Fibroblast of villous mesenchyme (primary cell): ENCODE results near the gene STXBP4. TPM values are rescaled to one million over a fixed set of nuclear protein-coding genes. Genes with fewer than 3 reads are reported as not detected.

Experiments
- DNase-seq: peaks from one replicate; pipeline ENCODE4 v3.0.0-alpha.2; 2010; ENCODE audit warnings: low read depth
- H3K4me3 ChIP-seq: 2 replicates; pipeline ENCODE4 v1.5.1; 2011; ENCODE audit warnings: low read depth, mild to moderate bottlenecking, low read length
- total RNA-seq: library from RNA; depleted of rRNA; stranded (reverse); fragments of >200 nt; gene quantifications from 2 replicates; pipeline ENCODE4 v1.2.3, GENCODE V29; 2012
- TF ChIP-seq, protein P1 (sequence below): IDR thresholded peaks from 2 replicates; pipeline ENCODE4 v1.5.1; 2012; ENCODE audit warnings: low read depth, mild to moderate bottlenecking, low read length; ENCODE audit not compliant: insufficient read depth

STXBP4 gene
- total RNA-seq, 1 donor = 16.8 TPM

GRCh38 chr17:55093353-55093752 is 124.8 kb downstream of the STXBP4 start:
- H3K4me3 ChIP-seq = no peak overlapping the region
- TF ChIP-seq, protein P1, sequence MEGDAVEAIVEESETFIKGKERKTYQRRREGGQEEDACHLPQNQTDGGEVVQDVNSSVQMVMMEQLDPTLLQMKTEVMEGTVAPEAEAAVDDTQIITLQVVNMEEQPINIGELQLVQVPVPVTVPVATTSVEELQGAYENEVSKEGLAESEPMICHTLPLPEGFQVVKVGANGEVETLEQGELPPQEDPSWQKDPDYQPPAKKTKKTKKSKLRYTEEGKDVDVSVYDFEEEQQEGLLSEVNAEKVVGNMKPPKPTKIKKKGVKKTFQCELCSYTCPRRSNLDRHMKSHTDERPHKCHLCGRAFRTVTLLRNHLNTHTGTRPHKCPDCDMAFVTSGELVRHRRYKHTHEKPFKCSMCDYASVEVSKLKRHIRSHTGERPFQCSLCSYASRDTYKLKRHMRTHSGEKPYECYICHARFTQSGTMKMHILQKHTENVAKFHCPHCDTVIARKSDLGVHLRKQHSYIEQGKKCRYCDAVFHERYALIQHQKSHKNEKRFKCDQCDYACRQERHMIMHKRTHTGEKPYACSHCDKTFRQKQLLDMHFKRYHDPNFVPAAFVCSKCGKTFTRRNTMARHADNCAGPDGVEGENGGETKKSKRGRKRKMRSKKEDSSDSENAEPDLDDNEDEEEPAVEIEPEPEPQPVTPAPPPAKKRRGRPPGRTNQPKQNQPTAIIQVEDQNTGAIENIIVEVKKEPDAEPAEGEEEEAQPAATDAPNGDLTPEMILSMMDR = no peak
- peak; percentile 9 for DNase-seq

DNA sequence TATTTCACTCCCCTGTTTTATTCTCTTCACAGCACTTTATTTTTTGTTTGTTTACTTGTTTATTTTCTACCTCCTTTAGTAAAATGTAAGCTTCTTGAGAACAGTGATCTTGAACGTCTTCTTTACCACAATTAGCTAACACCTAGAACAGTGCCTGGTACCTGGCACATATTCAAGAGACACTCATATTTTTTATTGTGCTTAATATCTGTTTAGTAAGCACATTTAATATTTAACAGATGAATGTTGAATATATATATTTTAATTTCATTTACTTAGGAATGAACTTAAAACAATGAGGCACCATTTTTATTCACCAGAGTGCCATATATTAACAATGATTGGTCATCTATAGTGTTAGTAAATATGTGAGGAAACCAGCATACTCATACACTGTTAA is 130.2 kb downstream of the STXBP4 start:
- H3K4me3 ChIP-seq = no peak overlapping the region
- no peak for DNase-seq
- TF ChIP-seq, protein P1 = no peak

GRCh38 chr17:55110521-55110920 is 142.0 kb downstream of the STXBP4 start:
- no peak overlapping the region for H3K4me3 ChIP-seq
- TF ChIP-seq, protein P1 = no peak
- no peak for DNase-seq

GRCh38 chr17:55114283-55114682 is 145.7 kb downstream of the STXBP4 start:
- no peak overlapping the region for H3K4me3 ChIP-seq
- DNase-seq = no peak
- TF ChIP-seq, protein P1 = no peak

DNA sequence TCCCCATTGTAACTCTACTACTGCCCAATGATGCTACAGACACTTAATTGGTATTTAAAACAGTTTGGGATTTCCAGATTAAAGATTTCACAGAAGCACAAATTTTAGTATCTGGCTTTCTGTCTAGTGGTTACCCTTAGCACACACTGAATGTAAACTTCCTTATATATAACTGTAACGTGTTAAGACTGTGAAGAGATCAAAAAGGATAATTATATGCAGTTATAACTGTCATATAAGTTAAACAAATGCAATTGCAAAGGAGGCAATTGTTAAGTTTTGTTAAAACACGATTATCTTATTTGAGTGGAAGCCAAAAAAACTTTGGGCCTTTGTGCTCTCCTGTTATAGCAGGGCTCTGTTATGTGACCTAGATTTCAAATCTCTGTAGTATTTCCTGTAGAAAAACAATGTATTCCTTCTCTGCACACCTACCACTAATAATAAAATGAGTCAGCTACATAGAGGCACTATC is 147.9 kb downstream of the STXBP4 start:
- TF ChIP-seq, protein P1 = no peak
- H3K4me3 ChIP-seq = no peak overlapping the region
- DNase-seq = no peak

DNA sequence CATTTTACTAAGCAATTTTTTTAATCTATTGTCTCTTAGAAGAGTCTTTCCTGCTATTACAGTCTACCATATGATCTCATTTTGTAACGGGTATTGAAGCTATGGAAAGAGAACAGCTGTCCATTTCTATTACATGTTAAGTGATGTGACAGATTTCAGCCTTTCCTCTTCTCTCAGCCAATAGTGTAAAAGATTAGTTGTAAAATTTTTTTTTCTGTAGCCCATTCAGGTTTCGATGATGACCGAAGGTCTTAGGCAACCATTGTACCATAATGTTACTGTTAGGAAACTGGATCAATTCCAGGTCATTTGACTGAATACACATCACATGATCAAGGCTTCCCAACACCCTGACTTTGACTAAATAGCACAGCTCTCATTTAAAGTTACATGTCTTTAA is 148.6 kb downstream of the STXBP4 start:
- DNase-seq = no peak
- TF ChIP-seq, protein P1 = no peak
- no peak overlapping the region for H3K4me3 ChIP-seq

- no peak overlapping the region for H3K4me3 ChIP-seq
- DNase-seq = no peak
- TF ChIP-seq, protein P1 = no peak
Observed at GRCh38 chr17:55120651-55121050, 152.1 kb downstream of the STXBP4 start.
